GM21367 (cell line): Measurements from ENCODE around the gene WBP1L.
"Not testable (repeated sequence)": the region's sequence is repeated elsewhere in the genome, so short reads cannot be mapped to it uniquely, and the experiment has no call there.

Source experiments
- ATAC-seq: cut with Tn5 transposase; IDR thresholded peaks from one replicate; pipeline ENCODE4 v1.9.1; 2021; ENCODE audit not compliant: unreplicated experiment

WBP1L gene

DNA sequence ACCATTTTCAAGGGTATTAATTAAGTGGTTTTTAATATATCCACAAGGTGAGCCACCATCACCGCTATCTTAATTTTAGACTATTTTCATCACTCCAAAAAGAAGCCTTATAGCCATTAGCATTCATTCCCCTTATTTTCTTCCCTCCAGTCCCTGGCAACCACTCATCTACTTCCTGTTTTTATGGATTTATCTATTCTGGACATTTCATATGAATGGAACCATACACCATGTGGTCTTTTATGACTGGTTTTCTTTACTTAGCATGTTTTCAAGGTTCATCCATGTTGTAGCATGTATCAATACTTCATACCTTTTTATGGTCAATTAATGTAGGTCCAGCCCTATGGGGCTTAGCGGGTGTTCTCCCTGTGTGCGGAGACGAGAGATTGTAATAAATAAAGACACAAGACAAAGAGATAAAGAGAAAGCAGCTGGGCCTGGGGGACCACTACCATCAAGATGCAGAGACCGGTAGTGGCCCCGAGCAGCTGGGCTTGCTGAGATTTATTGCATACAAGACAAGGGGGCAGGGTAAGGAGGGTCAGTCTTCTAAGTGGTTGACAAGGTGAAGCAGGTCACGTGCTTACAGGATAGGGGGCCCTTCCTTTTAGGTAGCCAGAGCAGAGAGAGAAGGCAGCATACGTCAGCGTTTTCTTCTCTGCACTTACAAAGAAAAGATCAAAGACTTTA lies 14.6 kb downstream of the WBP1L start:
- ATAC-seq = no peak

DNA sequence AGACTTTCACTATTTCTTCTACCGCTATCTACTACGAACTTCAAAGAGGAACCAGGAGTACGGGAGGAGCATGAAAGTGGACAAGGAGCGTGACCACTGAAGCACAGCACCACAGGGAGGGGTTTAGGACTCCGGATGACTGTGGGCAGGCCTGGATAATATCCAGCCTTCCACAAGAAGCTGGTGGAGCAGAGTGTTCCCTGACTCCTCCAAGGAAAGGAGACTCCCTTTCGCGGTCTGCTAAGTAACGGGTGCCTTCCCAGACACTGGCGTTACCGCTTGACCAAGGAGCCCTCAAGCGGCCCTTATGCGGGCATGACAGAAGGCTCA lies 15.2 kb downstream of the WBP1L start:
- ATAC-seq = not testable (repeated sequence)

DNA sequence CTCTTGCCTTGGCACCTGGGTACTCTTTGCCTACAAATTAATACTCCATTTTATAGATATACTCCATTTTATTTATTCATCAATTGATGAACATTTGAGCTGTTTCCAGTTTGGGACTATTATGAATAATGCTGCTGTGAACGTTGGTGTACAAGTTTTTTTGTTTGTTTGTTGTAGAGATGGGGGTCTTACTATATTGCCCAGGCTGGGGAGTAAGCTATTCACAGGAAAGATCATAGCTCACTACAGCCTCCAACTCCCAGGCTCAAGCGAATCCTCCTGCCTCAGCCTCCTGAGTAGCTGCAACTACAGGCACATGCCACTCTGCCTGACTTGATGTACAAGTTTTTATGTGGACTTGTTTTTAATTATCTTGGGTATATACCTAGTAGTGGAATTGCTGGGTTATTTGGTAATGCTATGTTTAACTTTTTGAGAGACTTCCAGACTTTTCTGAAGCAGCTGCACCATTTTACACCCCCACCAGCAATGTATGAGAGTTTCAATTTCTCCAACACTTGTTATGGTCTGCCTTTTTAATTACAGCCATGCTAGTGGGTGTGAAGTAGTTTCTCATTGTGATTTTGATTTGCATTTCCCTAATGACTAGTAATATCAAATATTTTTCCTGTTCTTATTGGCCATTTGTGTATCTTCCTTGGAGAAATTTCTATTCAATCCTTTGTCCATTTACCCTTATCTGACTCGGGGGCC lies 15.9 kb downstream of the WBP1L start:
- no peak for ATAC-seq

DNA sequence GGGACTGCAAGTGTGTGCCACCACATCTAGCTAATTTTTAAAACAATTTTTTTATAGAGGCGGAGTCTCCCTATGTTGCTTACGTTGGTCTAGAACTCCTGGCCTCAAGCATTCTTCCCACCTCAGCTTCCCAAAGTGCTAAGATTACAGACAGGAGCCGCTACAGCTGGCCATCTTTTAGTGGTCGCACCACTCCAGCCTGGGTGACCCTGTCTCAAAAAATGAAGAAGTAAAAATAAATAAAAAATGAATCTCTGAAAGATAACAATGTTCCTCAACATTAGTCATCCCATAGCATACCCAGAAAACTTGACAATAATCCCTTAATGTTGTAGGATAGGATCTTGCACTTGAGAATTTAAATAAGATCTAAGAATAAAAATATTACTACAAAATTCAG lies 18.2 kb downstream of the WBP1L start:
- no peak for ATAC-seq

DNA sequence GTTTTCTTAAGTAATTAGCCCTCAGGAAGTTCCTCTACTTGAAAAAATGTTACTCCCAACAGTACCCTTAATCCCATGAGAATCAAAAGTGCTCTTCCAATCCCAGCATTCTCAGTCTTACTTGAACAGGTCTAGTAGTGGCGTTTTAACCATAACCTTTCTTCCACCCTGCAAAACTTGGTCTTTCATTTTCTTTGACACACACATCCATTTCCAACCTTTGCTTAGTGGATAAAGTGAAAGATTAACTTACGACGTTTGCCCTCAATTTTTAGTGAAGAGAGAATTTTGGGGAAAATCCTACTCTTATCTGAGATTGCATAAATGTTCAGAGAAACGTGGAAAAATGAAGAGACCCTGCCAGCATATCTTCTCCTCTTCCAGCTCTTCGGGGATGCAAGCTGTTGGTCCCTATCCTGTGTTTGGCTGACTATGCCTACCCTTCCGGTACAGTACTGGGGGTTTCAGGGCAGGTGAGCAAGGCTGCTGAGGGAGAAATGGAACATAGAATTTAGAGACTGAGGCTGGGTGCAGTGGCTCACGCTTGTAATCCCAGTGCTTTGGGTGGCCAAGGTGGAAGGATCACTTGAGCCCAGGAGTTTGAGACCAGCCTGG lies 18.8 kb downstream of the WBP1L start:
- ATAC-seq = no peak

DNA sequence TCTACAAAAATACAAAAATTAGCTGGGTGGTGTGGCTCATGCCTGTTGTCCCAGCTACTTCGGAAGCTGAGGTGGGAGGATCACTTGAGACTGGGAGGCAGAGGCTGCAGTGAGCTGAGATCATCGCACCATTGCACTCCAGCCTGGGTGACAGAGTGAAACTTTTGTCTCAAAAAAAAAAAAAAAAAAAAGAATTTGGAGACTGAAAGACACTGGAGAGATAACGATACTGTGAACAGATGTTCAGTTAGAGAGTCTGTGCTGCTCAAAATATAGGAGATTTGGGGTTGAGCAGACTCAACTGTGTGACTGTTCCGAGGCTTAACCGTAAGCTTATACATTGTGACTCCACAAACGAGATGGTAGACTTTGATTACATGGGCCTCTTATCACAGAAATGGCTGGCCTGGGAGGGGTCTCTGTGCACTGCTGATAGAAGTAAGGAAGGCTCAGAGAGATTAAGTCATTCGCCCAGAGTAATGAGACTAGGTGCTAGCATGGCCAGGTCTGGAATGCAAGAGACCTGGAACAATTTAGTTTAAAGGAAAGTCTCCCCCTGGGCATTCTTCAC lies 19.4 kb downstream of the WBP1L start:
- ATAC-seq = no peak

DNA sequence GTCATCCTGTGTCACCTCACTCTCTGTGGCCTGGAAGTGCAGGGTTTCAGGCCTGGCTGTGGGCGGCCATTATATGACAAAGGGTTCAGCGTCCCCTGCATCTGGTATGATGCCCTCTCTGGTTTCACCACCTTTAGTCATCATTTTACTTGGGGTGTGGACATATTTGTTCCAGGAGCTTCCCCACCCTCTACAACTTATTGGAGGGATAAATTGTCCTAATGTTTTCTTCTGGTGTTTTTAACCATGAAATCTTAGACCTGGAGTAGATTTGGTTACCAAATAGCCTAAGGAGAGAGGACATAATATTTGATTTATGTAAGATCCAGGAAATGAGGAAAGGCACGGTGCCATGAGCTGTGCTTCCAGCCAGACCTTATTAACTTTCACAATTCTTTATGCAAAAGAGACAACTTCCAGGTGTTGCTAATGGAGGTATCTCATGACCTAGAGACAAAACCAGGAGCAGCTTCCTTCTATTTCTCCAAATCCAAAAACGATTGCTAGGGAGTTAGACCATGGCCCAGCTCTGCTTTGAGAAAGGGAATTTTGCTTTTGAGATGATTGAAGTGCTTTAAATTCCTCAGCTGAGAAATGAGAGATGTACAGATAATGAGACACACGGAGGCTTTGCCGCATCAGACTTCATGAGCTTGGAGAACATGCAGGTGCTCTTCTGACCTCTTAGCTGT lies 20.9 kb downstream of the WBP1L start:
- ATAC-seq = no peak

DNA sequence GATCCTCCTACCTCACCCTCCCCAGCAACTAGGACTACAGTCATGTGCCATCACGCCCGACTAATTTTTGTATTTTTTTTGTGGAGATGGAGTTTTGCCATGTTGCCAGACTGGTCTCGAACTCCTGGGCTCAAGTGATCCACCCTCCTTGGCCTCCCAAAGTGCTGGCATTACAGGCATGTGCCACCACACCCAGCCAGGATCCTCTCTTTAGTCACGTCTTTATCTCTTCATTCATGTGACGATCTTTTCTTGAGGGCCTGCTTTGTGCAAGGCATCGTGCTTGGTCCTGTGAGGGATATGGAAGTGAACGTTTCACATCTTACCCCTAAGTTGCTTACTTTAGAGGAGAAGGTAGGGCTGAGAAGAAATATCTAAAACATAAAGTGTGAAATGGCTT lies 21.6 kb downstream of the WBP1L start:
- no peak for ATAC-seq

DNA sequence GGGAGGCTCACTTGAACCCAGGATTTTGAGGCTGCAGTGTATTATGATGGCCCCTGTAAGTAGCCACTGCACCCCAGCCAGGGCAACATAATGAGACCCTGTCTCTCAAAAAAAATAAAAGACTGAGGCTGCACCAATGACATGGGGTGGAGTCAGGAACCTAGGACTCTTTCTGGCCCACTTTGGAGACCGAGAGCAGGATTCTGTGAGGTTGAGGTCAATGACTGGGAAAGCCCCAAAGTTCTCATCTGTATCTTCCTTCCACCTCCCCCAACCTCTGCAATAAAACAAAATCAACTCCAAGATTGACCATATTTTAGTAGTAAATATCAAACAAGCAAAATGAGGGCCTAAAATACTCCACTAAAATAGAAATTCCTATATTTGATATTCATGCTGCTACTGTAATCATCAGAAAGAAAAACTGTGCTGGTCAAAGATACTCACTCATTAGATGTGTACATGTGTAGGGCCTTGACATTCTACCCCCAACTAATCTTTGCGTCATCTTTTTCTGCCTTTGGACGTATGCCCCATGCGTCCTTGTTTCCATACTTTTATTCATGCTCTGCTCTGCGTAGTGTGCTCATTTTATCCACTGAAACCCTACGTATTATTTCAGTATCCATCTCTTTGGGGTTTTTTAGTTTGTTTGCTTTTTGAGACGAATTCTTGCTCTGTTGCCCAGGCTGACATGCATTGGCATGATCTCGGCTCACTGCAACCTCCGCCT lies 23.8 kb downstream of the WBP1L start:
- no peak for ATAC-seq

DNA sequence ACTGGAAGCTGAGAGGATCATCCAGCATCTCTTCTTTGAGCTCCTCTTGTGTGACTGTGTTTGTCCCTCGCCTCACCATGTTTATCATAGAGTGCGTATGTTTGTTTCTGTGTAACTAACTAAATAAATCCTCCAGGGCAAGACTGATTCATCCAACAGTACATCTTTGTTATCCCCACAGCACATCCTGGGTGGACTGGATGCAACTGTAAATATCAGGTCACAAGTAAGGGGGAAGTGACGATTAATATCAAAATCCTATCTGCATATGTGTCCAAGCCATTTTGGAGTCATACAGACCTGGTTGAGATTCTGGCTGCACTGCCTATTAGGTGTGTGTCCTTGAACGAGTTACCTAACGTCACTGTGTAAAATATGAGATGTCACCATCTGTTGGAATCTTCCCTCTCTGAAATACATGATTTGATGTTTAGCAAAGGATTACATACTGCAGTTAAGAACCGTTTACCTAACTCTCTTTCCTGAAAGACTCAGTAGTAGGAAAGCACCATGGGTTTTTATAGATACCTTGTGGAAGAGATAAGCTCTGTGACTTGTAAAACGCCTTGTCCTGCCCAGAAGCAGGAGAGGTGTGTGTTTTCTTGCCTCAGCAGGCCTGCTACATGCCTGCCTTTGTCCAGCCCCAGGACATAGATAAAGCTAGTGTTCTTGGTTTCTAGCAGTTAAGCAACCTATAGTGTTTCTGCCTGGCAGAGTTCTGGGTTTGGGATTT lies 25.8 kb downstream of the WBP1L start:
- no peak for ATAC-seq

DNA sequence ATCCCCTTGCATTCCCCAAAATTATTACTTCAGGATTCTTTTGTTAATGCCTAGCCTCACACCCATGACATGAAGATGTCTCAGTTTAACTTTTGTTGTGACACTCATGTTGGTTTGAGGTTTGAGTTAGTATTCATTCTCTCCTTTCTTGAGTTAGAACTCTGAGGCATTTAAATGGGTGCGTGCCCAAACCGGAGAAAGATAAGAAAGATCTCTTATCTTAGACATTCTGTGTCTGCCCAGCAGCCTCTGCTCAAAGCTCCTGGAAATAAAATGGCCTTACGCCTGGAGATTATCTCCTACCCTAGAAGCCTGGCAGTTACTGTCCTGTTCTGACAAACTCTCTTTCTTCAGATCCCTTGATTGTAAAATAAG lies 26.3 kb downstream of the WBP1L start:
- ATAC-seq = no peak

DNA sequence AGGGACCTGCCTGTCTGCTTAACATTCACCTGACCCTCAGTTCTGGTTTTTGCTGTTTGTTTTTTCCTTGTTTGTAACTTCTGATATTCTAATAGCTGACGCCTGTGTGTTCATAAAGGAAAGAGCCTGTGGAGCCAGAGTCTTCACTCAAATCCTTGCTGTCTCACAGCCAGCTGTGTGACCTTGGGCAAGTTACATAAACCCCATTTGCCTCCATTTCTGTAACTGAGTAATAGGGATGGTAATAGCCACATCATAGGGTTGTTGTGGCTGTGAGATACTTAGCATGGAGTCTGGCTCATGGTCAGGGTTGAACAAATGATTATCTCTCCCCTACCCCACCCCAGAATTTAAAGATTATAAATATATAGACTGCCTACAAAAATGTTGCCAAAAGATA lies 27.0 kb downstream of the WBP1L start:
- no peak for ATAC-seq

DNA sequence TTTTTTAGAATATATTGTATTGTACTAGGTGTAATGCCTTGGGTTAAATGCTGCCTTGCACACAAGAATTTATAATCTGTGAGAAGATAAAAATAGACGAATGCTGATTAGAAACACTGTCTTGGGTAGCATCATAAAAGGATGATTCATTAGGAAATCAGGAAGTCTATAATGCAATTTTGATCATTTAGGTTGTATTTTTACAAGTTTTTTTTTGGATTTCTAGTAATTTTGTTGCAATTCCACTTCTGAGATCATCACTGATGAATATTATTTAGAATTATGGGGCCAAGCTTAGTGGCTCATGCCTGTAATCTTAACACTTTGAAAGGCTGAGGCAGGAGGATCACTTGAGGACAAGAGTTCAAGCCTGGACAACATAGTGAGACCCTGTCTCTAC lies 29.6 kb downstream of the WBP1L start:
- no peak for ATAC-seq

DNA sequence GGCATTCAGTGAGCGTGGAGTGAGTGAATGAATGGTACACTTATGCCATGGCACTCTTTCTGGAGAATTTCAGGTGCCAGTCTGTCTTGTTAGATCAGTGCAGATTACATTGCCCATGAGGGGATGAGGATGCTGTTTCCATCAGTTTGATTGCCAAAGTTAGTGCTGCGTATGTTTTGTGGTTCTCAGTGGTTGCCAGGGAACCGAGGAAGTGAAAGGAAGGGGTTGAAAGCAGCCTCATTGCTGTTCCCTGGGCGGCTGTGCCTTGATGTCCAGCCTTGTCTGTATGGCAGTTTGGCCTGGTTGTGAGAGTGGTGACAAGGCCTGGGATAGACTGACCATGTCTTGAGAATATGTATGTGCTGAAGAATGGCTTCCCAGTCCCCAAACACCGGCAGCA lies 30.2 kb downstream of the WBP1L start:
- ATAC-seq = no peak

DNA sequence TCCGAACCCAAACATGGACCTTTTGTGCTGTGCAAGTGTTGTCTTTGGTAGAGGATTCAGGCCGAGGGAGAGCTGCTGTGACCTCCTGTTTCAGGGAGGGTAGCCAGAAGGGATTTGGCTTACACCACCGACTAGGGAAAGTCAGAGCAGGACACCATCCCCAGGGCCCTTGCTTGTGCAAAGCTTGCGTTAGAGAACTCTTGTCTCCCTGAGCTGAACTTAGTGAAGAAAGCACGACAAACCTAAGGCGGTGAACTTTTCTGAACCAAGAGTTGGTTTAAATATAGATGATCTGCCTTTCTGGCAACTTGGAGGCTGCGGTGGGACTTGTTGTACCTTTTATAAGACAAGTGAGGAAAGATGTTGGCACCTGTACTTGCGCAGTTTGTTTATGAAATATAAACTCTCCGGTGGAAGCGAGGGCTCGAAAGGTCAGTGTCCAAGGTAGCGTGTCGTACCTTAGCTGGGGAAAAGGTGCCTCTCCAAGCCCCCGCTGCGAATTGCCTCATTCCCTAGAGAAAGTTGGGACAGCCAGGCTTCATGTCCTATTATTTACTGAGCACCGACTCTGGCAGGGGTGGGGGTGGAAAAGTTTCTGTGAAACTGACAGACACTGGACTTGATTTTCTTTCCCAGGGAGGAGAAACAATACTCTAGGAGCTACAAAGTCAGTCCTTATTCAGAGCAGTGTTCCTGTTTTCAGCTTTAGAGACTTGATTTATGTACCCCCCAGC lies 31.6 kb downstream of the WBP1L start:
- no peak for ATAC-seq

DNA sequence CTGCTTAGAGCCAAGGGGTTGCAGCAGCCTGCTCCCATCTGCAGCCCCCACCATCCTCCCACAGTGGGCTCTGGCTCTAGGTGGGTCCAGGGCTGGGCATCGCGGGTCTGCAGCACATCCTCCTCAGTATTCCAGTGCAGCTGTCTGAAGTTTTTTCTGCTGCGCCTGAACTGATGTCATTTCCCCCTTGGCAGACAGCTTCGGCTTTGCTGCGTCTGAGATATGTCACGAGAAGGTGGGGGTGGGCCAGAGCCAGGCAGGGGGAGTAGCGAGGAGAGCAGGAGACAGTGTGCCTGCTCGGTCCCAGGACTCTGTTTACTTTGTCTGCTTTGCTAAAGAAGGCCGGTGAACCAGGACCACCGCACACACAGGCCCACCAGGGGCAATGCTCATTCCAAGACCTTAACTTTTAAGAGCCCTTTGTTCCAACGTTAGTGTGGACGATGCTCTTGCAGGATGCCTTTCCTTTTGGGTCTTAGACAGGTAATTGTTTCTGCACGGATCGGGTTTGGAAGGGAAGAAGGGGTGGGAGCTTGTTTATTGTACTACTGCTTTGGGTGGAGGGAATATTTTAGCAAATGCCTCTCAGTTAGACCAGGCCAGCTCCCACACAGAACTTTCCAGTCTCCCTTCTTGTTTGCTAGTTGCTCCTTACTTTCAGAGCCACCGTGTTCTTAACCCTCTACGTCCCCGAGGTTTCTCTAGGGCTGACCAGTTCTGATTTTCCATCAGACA lies 32.4 kb downstream of the WBP1L start:
- ATAC-seq = no peak

DNA sequence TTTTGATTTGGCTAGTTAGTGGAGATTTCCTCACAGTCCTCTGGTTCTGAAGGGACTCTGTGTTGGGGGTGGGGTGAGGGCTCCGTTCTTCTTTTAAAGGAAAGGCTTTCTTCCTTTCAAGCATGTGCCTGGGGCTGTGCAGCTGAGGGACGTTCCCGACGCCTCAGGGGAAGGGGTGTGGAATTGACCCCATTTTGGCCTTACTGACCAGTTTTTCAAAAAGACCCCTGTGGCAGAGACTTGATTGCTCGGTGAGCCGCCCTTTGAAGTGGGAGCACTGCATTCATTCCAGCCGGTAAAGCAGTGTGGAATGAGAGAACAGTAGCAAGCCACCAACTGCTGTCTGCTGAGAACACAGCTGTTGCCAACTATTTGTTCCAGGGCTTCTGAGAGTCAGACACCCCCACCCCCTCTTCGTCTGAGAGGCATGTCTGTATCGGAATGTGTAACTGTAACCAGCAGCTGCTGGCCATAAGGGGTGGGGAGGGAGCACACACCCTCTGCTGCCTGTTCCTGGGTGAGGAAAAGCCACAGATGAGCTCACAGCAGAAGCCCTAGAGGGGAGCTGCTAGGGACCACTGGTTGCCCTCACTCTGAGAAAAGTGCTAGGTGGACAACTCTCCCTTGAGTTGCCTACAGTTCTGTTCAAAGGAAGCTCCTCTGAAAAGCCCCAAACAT lies 33.2 kb downstream of the WBP1L start:
- ATAC-seq = no peak

DNA sequence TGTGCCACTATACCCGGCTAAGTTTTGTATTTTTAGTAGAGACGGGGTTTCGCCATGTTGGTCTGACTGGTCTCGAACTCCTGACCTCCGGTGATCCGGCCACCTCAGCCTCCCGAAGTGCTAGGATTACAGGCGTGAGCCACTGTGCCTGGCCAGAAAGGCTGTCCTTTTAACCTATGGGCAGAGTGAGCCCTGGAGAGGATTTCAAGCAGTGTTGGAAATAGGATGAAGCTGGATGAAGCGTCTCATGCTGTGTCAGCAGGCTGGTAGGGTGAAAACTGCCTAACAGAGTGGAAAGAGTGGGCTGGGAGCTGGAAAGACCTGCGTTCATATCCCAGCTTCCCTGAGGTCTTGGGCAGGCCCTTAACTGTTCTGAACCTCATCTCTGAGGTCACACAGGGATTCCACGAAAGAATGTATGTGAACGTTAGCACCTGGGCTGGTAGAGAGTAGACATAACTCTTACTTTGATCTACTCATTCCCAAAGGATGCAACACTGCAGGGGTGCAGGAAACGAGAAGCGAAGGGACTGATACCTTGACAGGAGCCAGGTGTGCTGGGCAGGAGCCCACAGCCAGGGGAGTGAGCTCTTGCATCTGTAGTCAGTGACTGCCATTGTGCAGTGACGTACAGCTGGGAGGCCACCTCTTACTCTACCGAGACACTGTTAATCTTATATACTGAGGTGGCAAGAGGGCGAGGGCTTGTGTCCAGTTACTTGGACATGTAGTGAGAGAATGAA lies 34.1 kb downstream of the WBP1L start:
- ATAC-seq = no peak
